Ascending aorta (tissue), 2 donors: ENCODE data around the gene AGPAT4. TPM values are rescaled to one million over a fixed set of nuclear protein-coding genes. Genes with fewer than 3 reads are reported as not detected.

Experiments
- DNase-seq, 2 donors: peaks; one replicate each; pipeline ENCODE4 v3.0.0-alpha.2; 2019; ENCODE audit warnings: low spot score in 2 of 2
- H3K27ac ChIP-seq, 2 donors: fragments of 200-600 bp; sonication (generic); one replicate each; pipeline ENCODE4 v1.5.1; 2016 to 2017; ENCODE audit warnings: mild to moderate bottlenecking in 1 of 2
- H3K27me3 ChIP-seq: fragments of 200-600 bp; sonication (generic); one replicate; pipeline ENCODE4 v1.5.1; 2017
- H3K36me3 ChIP-seq, 2 donors: fragments of 200-600 bp; sonication (generic); one replicate each; pipeline ENCODE4 v1.5.1; 2016
- H3K4me1 ChIP-seq, 2 donors: fragments of 200-600 bp; sonication (generic); one replicate each; pipeline ENCODE4 v1.5.1; 2016 to 2017; ENCODE audit warnings: mild to moderate bottlenecking in 1 of 2
- H3K4me3 ChIP-seq, 2 donors: fragments of 200-600 bp; sonication (generic); one replicate each; pipeline ENCODE4 v1.5.1; 2016 to 2017; ENCODE audit warnings: mild to moderate bottlenecking in 1 of 2
- H3K9me3 ChIP-seq, 2 donors: fragments of 200-600 bp; sonication (generic); one replicate each; pipeline ENCODE4 v1.5.1; 2016
- intact Hi-C: fragments of 100-400 bp; cut with DNase I; formaldehyde crosslinking; loops from one replicate; pipeline ENCODE4 v1.15.1; 2023
- total RNA-seq: library from RNA; depleted of rRNA; stranded (reverse); fragments of >200 nt; gene quantifications from one replicate; pipeline ENCODE4 v1.1.0, GENCODE V29; 2016
- TF ChIP-seq, protein P1 (sequence below), 3 experiments: fragments of 200-600 bp in 2 of 3; fragments of 450-650 bp in 1 of 3; sonication (generic) in 2 of 3; IDR thresholded peaks; one replicate each; pipeline ENCODE4 v1.5.1; 2016 to 2019; ENCODE audit warnings: antibody characterized with exemption in 3 of 3, mild to moderate bottlenecking in 1 of 3, moderate library complexity in 1 of 3

AGPAT4 gene
- total RNA-seq, 1 donor from 2014 or later: 6.8 TPM

DNA sequence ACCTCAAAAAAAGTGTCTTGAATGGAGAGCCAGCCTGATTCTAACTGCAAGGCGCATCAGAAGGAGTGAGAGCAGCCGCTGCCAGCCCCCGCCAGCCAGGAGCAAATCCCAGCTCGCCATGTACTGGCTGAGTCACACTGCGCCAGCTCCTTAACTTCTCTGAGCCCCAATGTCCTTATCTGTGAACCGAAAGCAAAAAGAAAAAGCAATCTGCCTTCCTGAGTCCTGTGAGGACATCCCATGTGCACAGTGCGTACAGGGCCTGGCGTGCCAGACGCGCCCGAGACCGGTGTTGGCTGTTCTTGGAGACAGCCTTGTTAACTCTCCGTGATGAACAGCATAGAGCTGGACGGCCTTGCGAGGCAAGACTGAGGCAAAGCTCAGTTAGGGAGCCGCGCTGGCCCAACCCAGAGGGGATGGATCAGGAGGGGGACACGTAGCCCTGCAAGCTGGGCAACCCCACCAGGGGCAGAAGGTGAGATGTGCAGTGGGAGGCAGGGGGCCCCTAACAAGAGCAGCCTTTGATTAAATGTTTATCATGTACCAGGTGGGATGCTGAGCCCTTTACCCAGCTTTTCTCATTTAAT lies 122.7 kb downstream of the AGPAT4 start:
- Histone ChIP-seq H3K27ac (no peak overlapping the region), H3K4me3 (no peak overlapping the region), H3K9me3 (no peaks in the 10 kb centered on the region), H3K27me3 (no peaks in the 10 kb centered on the region), H3K4me1 (no peaks in the 10 kb centered on the region), H3K36me3 (peaks cover 2 to 9% of the 10 kb centered on the region in 2 donors)
- intact Hi-C loops: no loop called here
- TF ChIP-seq, protein P1, sequence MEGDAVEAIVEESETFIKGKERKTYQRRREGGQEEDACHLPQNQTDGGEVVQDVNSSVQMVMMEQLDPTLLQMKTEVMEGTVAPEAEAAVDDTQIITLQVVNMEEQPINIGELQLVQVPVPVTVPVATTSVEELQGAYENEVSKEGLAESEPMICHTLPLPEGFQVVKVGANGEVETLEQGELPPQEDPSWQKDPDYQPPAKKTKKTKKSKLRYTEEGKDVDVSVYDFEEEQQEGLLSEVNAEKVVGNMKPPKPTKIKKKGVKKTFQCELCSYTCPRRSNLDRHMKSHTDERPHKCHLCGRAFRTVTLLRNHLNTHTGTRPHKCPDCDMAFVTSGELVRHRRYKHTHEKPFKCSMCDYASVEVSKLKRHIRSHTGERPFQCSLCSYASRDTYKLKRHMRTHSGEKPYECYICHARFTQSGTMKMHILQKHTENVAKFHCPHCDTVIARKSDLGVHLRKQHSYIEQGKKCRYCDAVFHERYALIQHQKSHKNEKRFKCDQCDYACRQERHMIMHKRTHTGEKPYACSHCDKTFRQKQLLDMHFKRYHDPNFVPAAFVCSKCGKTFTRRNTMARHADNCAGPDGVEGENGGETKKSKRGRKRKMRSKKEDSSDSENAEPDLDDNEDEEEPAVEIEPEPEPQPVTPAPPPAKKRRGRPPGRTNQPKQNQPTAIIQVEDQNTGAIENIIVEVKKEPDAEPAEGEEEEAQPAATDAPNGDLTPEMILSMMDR (IDR thresholded peaks at IDR 0.05): no peak
- no peak for DNase-seq

DNA sequence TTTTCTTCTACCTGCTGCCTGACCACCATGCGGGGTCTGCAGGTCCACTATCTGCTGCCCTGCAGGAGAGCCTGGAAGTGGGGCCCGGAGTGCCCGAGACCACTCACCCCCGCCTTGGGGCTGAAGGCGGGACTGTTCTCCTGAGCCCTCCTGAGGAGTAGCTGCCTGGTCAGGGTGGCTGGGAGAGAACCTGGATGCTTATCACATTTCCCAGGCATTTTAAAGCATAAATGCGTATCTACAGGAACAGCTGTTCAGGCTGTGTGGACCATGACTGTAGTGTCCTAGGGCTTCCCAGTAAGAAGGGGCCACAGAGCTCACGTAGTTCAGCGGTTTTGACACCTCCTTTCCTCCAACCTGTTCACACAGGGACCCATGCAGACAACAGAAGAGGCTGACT lies 123.3 kb downstream of the AGPAT4 start:
- no peak for DNase-seq
- TF ChIP-seq, protein P1 (IDR thresholded peaks at IDR 0.05): no peak
- no peak overlapping the region for H3K27ac ChIP-seq
- H3K4me1 ChIP-seq: no peaks in the 10 kb centered on the region
- no peaks in the 10 kb centered on the region for H3K9me3 ChIP-seq
- no peak overlapping the region for H3K4me3 ChIP-seq
- no peaks in the 10 kb centered on the region for H3K27me3 ChIP-seq
- H3K36me3 ChIP-seq: peaks cover 2 to 10% of the 10 kb centered on the region in 2 donors
- intact Hi-C loops: no loop called here

DNA sequence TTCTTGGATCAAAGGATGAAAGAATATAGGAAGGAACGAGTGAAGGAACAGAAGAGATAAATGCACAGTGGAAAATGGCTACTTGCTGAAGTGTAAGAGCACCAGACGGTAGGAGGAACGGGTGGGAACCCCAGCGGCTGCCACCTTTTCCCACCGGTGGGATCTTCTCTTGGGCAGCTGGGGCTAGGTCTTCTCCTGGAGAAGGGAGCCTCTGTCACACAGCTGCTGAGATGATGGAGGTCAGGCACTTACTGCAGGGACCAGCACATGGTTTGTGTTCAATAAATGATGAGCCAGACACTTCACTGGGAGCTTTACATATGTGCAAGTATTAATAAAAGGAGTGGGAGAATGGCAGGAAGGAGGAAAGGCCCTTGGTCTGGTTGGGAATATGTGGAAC lies 123.7 kb downstream of the AGPAT4 start:
- Histone ChIP-seq H3K9me3 (no peaks in the 10 kb centered on the region), H3K27ac (no peak overlapping the region), H3K4me1 (no peaks in the 10 kb centered on the region), H3K36me3 (peaks cover 2 to 10% of the 10 kb centered on the region in 2 donors), H3K4me3 (no peak overlapping the region), H3K27me3 (no peaks in the 10 kb centered on the region)
- no peak for DNase-seq
- TF ChIP-seq, protein P1 (IDR thresholded peaks at IDR 0.05): no peak
- intact Hi-C loops: no loop called here

DNA sequence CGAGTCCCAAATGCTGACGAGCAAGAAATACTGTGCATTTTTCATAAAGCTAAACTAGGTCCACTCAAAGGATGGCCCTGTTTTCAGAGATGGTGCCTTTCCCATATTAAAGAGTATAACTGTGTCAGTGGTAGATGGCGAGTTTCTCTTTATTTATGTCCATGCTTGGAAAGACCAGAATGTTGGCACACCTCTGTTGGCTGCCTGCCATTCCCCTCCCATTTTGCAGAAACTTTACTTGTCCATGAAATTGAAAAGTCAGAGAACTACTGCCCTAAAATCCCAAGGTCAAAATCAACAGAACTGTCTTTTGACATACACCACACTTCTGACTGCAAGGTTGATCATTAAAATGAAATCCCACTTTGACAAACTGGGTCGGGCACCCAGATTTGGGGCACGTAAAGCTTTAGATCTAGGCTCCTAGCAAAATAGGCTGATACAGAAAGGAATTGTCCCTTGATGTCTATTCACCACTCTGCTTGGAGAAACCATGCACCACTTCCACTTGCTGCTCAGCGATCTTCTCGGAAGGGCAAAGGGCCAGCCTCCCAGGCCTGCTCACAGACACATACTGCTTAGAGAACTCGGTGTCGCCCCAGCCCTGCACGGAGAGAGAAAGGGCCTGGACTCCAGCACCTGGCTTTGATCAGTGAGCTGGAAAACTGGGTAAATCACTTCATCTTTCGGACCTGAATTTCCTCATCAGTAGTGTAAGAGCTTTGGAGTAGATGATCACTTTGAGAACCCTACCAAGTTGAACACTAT lies 130.0 kb downstream of the AGPAT4 start:
- Histone ChIP-seq H3K36me3 (peaks cover 0 to 11% of the 10 kb centered on the region in 2 donors), H3K27ac (no peak overlapping the region)

DNA sequence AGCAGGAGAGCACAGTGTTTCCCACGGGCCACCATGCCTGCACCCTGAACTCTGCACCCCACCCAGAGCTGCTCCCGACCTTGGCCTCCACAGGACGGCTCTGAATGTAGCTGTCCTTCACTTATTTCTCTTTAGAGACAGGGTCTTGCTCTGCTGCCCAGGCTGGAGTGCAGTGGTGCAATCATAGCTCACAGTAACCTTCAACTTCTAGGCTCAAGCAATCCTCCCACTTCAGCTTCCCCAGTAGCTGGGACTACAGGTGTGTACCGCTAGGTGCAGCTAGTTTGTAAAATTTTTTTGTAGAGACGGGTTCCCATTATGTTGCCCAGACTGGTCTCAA lies 130.9 kb downstream of the AGPAT4 start:
- no peaks in the 10 kb centered on the region for H3K27me3 ChIP-seq
- intact Hi-C loops: loop anchor here (5.0 kb wide), 1 partner anchor 229 kb away; no protein-coding TSS in a partner anchor
- H3K9me3 ChIP-seq: no peaks in the 10 kb centered on the region
- peaks cover 3 to 9% of the 10 kb centered on the region in 2 donors for H3K36me3 ChIP-seq
- H3K27ac ChIP-seq: no peak overlapping the region
- TF ChIP-seq, protein P1 (IDR thresholded peaks at IDR 0.05): no peak
- DNase-seq: no peak
- no peaks in the 10 kb centered on the region for H3K4me1 ChIP-seq
- no peak overlapping the region for H3K4me3 ChIP-seq

More for the DNA sequence above, 130.0 kb downstream of the AGPAT4 start:
- TF ChIP-seq, protein P1 (IDR thresholded peaks at IDR 0.05): no peak
- no peaks in the 10 kb centered on the region for H3K4me1 ChIP-seq
- intact Hi-C loops: loop anchor here (5.0 kb wide), 1 partner anchor 228 kb away; no protein-coding TSS in a partner anchor
- H3K9me3 ChIP-seq: no peaks in the 10 kb centered on the region
- H3K4me3 ChIP-seq: no peak overlapping the region
- H3K27me3 ChIP-seq: no peaks in the 10 kb centered on the region
- no peak for DNase-seq
